Stimulated activated CD8-positive, alpha-beta memory T cell treated with anti-CD3 and anti-CD28 coated beads, Interleukin-15, amount 100 ng/mL, for 1 hour (primary cell): ENCODE measurements around the gene HNRNPM.

ENCODE experiments used
- DNase-seq: peaks from one replicate; pipeline ENCODE4 v3.0.0-alpha.2; 2020; ENCODE audit warnings: low read depth

Gene HNRNPM

GRCh38 chr19:8460516-8461298, 15.9 kb downstream of the HNRNPM start:
- DNase-seq, result no peak

GRCh38 chr19:8461376-8461775, 16.6 kb downstream of the HNRNPM start:
- DNase-seq, result no peak

GRCh38 chr19:8461891-8462290, 17.1 kb downstream of the HNRNPM start:
- no peak for DNase-seq

GRCh38 chr19:8462571-8462970, 17.8 kb downstream of the HNRNPM start:
- no peak for DNase-seq

- DNase-seq, result no peak
These were observed 18.6 kb downstream of the HNRNPM start for GRCh38 chr19:8463365-8463764.

GRCh38 chr19:8466018-8466417, 21.2 kb downstream of the HNRNPM start:
- no peak for DNase-seq

- DNase-seq, result no peak
These were observed 23.3 kb downstream of the HNRNPM start for GRCh38 chr19:8468124-8468523.

GRCh38 chr19:8468761-8469373, 24.1 kb downstream of the HNRNPM start:
- DNase-seq, result no peak

GRCh38 chr19:8469613-8470368, 25.0 kb downstream of the HNRNPM start:
- DNase-seq, result no peak

- DNase-seq, result no peak
These were observed 29.1 kb downstream of the HNRNPM start for GRCh38 chr19:8473648-8474476.

GRCh38 chr19:8475005-8475404, 30.2 kb downstream of the HNRNPM start:
- no peak for DNase-seq

- no peak for DNase-seq
These were observed 31.7 kb downstream of the HNRNPM start for GRCh38 chr19:8476524-8476923.

- no peak for DNase-seq
These were observed 33.1 kb downstream of the HNRNPM start for GRCh38 chr19:8477889-8478288.

- no peak for DNase-seq
These were observed 33.8 kb downstream of the HNRNPM start for GRCh38 chr19:8478598-8478997.

GRCh38 chr19:8481201-8481600, 36.4 kb downstream of the HNRNPM start:
- no peak for DNase-seq

- DNase-seq, result no peak
These were observed 36.8 kb downstream of the HNRNPM start for GRCh38 chr19:8481616-8482015.

- DNase-seq, result no peak
These were observed 37.9 kb downstream of the HNRNPM start for GRCh38 chr19:8482696-8483095.

- DNase-seq, result no peak
These were observed 38.4 kb downstream of the HNRNPM start for GRCh38 chr19:8483165-8483564.

- no peak for DNase-seq
These were observed 39.6 kb downstream of the HNRNPM start for GRCh38 chr19:8484331-8484894.

GRCh38 chr19:8485561-8486371, 41.0 kb downstream of the HNRNPM start:
- DNase-seq, result no peak

GRCh38 chr19:8486661-8487136, 41.9 kb downstream of the HNRNPM start:
- no peak for DNase-seq
